Measurements from ENCODE around the gene NTN3.

NTN3 gene

DNA sequence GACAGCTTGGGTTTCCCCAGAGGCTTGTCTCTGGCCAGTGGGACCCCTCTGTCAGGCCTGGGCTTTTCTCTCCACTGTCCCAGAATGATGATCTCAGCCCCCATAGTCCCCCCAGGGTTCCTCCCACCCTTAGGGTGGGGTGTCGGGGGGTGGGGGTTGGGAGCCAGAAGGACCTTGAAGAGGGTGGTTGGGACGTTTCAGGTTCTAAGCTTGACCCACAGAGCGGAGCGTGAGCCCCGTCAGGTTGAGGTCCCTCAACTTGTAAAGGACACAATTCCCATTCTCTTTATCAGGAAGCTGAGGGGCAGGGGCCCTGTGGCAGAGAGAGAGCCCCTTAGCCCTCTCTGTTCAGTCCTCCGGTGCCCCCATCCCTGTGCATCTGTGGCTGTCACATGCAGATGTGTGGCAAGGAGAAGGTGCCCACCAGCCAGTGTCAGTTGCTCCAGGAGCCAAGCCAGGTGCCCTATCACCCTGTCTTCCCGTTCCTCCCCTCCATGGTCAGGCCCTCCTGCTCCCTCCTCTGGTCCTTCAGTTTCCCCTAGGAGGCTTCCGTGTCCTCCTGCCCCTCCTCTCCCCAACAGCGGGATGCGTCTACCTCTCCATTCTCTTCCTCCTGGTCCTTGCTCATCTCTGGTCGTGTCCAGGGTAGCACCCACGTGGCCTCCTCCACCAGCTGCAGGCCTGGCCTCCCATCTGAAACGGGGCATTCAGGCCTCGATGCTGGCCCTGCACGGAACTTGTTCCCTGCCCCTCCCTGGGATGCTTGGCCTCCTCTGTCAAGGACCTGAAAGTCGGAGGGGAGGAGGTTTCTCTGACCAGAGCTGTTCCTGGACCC, 1.5 kb upstream of the NTN3 start:
- H3K4me3 ChIP-seq (ENCODE audit: low read length) = no peak overlapping the region
- no peaks in the 10 kb centered on the region for H3K36me3 ChIP-seq (ENCODE audit: insufficient read depth, low read length)
- no peaks in the 10 kb centered on the region for H3K9me3 ChIP-seq (replicated peaks; ENCODE audit: low read length)
- H3K4me1 ChIP-seq (ENCODE audit: control insufficient read depth, insufficient read depth, low read length) = peaks cover 47% of the 10 kb centered on the region
- no peak overlapping the region for H3K9ac ChIP-seq (ENCODE audit: low read depth, low read length)
- peaks cover 19% of the 10 kb centered on the region for H3K27me3 ChIP-seq (ENCODE audit: control insufficient read depth, insufficient read depth, low read length)
- no peak overlapping the region for H3K4me2 ChIP-seq (ENCODE audit: low read length)

DNA sequence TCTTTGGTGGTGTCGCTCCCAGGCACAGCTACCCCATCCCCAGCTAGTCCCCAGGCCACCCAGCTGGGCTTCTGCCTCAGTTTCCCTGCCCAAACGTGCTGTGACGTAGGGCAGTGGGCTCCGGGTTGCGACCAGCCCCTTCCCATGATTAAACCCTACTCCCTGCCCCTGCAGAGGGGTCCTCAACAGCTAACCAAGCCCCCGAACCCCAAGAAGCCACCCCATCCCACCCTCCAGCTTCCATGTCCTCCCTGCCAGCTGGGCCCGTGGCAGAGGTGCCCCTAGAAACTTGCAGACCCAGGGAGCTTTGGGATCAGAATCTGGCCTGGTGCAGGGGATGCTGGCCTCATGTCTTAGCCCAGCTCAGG, 879 bp upstream of the NTN3 start:
- Histone ChIP-seq H3K4me1 (ENCODE audit: control insufficient read depth, insufficient read depth, low read length) (peaks cover 47% of the 10 kb centered on the region), H3K4me2 (ENCODE audit: low read length) (no peak overlapping the region), H3K4me3 (ENCODE audit: low read length) (no peak overlapping the region), H3K9me3 (replicated peaks; ENCODE audit: low read length) (no peaks in the 10 kb centered on the region), H3K27me3 (ENCODE audit: control insufficient read depth, insufficient read depth, low read length) (peaks cover 19% of the 10 kb centered on the region), H3K36me3 (ENCODE audit: insufficient read depth, low read length) (no peaks in the 10 kb centered on the region), H3K9ac (ENCODE audit: low read depth, low read length) (no peak overlapping the region)

DNA sequence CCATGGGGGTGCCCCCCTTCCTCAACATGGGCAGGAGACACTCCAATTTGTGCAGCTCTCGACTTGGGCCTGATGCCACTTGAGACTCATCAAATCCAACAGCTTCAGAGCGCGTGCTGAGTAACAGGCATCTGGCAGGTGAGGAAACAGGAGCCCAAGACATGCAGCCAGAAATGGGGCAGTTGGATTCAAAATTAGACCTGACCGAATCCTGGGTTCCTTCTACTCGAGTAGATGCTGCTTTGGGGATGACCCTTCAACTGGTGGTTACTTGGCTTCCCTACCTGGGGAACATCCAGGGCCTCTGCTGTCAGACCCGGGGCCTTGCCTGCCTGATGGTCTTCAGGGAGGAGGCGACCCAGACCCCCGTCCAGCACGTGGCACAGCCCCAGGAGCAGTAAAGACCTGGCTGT, 488 bp upstream of the NTN3 start:
- Histone ChIP-seq H3K27me3 (ENCODE audit: control insufficient read depth, insufficient read depth, low read length) (peaks cover 19% of the 10 kb centered on the region), H3K4me3 (ENCODE audit: low read length) (no peak overlapping the region), H3K36me3 (ENCODE audit: insufficient read depth, low read length) (no peaks in the 10 kb centered on the region), H3K9ac (ENCODE audit: low read depth, low read length) (no peak overlapping the region), H3K9me3 (replicated peaks; ENCODE audit: low read length) (no peaks in the 10 kb centered on the region), H3K4me1 (ENCODE audit: control insufficient read depth, insufficient read depth, low read length) (peaks cover 47% of the 10 kb centered on the region), H3K4me2 (ENCODE audit: low read length) (no peak overlapping the region)

DNA sequence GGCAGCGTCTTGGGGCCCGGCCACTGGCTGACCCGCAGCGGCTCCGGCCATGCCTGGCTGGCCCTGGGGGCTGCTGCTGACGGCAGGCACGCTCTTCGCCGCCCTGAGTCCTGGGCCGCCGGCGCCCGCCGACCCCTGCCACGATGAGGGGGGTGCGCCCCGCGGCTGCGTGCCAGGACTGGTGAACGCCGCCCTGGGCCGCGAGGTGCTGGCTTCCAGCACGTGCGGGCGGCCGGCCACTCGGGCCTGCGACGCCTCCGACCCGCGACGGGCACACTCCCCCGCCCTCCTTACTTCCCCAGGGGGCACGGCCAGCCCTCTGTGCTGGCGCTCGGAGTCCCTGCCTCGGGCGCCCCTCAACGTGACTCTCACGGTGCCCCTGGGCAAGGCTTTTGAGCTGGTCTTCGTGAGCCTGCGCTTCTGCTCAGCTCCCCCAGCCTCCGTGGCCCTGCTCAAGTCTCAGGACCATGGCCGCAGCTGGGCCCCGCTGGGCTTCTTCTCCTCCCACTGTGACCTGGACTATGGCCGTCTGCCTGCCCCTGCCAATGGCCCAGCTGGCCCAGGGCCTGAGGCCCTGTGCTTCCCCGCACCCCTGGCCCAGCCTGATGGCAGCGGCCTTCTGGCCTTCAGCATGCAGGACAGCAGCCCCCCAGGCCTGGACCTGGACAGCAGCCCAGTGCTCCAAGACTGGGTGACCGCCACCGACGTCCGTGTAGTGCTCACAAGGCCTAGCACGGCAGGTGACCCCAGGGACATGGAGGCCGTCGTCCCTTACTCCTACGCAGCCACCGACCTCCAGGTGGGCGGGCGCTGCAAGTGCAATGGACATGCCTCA, 773 bp downstream of the NTN3 start:
- H3K36me3 ChIP-seq (ENCODE audit: insufficient read depth, low read length) = no peaks in the 10 kb centered on the region
- H3K9me3 ChIP-seq (replicated peaks; ENCODE audit: low read length) = no peaks in the 10 kb centered on the region
- peak overlapping the region; percentile 76 for H3K4me2 ChIP-seq (ENCODE audit: low read length)
- H3K27me3 ChIP-seq (ENCODE audit: control insufficient read depth, insufficient read depth, low read length) = peaks cover 19% of the 10 kb centered on the region
- H3K4me1 ChIP-seq (ENCODE audit: control insufficient read depth, insufficient read depth, low read length) = peaks cover 53% of the 10 kb centered on the region
- H3K9ac ChIP-seq (ENCODE audit: low read depth, low read length) = no peak overlapping the region
- H3K4me3 ChIP-seq (ENCODE audit: low read length) = peak overlapping the region; percentile 52

DNA sequence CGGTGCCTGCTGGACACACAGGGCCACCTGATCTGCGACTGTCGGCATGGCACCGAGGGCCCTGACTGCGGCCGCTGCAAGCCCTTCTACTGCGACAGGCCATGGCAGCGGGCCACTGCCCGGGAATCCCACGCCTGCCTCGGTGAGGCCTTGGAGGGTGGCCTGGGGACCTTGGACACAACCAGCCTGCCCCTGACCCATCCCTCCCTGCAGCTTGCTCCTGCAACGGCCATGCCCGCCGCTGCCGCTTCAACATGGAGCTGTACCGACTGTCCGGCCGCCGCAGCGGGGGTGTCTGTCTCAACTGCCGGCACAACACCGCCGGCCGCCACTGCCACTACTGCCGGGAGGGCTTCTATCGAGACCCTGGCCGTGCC, 1.4 kb downstream of the NTN3 start:
- Histone ChIP-seq H3K4me2 (ENCODE audit: low read length) (no peak overlapping the region), H3K4me3 (ENCODE audit: low read length) (no peak overlapping the region), H3K4me1 (ENCODE audit: control insufficient read depth, insufficient read depth, low read length) (peaks cover 48% of the 10 kb centered on the region), H3K9me3 (replicated peaks; ENCODE audit: low read length) (no peaks in the 10 kb centered on the region), H3K9ac (ENCODE audit: low read depth, low read length) (no peak overlapping the region), H3K27me3 (ENCODE audit: control insufficient read depth, insufficient read depth, low read length) (peaks cover 19% of the 10 kb centered on the region), H3K36me3 (ENCODE audit: insufficient read depth, low read length) (no peaks in the 10 kb centered on the region)

DNA sequence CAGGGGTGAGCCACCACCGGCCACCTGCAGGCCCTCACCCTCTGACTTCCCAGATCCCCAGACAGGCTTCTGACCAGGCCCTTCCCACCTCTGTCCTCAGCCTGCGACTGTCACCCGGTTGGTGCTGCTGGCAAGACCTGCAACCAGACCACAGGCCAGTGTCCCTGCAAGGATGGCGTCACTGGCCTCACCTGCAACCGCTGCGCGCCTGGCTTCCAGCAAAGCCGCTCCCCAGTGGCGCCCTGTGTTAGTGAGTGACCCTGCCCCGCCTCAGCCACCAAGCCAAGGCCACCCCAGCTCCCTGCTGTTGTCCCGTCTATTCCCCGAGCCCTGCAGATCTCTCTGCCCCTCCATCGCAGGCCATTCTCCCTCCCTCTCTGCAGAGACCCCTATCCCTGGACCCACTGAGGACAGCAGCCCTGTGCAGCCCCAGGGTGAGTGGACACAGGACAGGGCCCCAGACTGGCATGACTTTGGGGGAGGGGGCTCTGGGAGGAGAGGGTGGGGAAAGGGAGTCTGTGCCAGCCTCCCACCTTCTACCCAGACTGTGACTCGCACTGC, 1.9 kb downstream of the NTN3 start:
- Histone ChIP-seq H3K9me3 (replicated peaks; ENCODE audit: low read length) (no peaks in the 10 kb centered on the region), H3K4me2 (ENCODE audit: low read length) (peak overlapping the region; percentile 100), H3K4me3 (ENCODE audit: low read length) (no peak overlapping the region), H3K27me3 (ENCODE audit: control insufficient read depth, insufficient read depth, low read length) (peaks cover 19% of the 10 kb centered on the region), H3K4me1 (ENCODE audit: control insufficient read depth, insufficient read depth, low read length) (peaks cover 43% of the 10 kb centered on the region), H3K36me3 (ENCODE audit: insufficient read depth, low read length) (no peaks in the 10 kb centered on the region), H3K9ac (ENCODE audit: low read depth, low read length) (no peak overlapping the region)

DNA sequence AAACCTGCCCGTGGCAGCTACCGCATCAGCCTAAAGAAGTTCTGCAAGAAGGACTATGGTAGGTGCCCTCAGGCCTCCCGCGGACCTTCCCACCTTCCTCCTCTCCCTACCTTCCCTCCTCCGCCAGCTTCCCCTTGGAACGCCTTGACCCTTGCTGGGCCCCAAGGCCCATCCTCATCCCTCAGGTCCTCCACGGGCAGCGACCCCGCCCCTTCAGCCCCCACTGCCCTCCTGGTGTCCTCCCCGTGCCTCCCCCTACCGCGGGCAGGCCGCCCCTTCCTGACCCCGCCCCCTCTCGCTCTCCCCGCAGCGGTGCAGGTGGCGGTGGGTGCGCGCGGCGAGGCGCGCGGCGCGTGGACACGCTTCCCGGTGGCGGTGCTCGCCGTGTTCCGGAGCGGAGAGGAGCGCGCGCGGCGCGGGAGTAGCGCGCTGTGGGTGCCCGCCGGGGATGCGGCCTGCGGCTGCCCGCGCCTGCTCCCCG, 2.4 kb downstream of the NTN3 start:
- Histone ChIP-seq H3K4me2 (ENCODE audit: low read length) (peak overlapping the region; percentile 100), H3K27me3 (ENCODE audit: control insufficient read depth, insufficient read depth, low read length) (peaks cover 19% of the 10 kb centered on the region), H3K9ac (ENCODE audit: low read depth, low read length) (no peak overlapping the region), H3K4me1 (ENCODE audit: control insufficient read depth, insufficient read depth, low read length) (peaks cover 38% of the 10 kb centered on the region), H3K36me3 (ENCODE audit: insufficient read depth, low read length) (no peaks in the 10 kb centered on the region), H3K4me3 (ENCODE audit: low read length) (peak overlapping the region; percentile 45), H3K9me3 (replicated peaks; ENCODE audit: low read length) (no peaks in the 10 kb centered on the region)

DNA sequence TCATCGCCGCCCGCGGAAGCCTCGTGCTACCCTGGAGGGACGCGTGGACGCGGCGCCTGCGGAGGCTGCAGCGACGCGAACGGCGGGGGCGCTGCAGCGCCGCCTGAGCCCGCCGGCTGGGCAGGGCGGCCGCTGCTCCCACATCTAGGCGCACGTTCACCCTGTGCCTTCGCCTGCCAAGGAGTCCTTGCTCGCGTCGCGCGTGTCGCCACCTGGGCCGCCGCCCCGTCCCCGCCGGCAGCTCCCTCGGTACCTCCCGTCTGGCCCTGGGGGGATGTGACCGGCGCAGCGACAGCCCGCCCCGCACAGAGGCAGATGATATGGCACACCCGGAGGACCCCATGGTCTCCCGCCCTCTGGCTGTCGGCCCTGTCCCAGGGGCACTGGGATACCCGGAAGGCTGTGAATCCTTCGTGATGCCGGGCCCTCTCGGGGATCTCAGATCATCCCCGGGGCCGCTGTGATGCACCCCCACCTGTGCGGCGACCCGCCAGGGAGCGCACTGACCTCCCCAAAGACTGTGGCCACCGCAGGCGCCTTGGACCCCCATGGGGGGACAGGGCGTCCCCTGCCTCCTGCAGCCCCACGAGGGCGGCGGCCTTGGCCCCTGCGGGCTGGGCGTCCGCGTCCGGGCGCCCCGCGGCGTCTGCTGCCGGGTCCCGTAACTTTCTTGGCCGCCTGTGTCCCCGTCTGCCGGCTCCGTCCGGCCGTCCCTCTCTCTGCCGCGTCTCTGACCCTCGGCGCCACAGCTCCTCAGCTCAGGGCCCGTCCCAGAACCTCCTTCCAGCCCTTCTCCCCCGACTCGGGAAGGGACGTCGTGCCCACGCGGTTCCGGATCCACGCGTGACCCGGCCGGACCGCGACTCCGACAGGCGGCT, 3.1 kb downstream of the NTN3 start:
- Histone ChIP-seq H3K4me1 (ENCODE audit: control insufficient read depth, insufficient read depth, low read length) (peaks cover 31% of the 10 kb centered on the region), H3K4me2 (ENCODE audit: low read length) (peak overlapping the region; percentile 100), H3K9ac (ENCODE audit: low read depth, low read length) (peak overlapping the region; percentile 93), H3K9me3 (replicated peaks; ENCODE audit: low read length) (no peaks in the 10 kb centered on the region), H3K27me3 (ENCODE audit: control insufficient read depth, insufficient read depth, low read length) (peaks cover 19% of the 10 kb centered on the region), H3K36me3 (ENCODE audit: insufficient read depth, low read length) (no peaks in the 10 kb centered on the region), H3K4me3 (ENCODE audit: low read length) (peak overlapping the region; percentile 95)

DNA sequence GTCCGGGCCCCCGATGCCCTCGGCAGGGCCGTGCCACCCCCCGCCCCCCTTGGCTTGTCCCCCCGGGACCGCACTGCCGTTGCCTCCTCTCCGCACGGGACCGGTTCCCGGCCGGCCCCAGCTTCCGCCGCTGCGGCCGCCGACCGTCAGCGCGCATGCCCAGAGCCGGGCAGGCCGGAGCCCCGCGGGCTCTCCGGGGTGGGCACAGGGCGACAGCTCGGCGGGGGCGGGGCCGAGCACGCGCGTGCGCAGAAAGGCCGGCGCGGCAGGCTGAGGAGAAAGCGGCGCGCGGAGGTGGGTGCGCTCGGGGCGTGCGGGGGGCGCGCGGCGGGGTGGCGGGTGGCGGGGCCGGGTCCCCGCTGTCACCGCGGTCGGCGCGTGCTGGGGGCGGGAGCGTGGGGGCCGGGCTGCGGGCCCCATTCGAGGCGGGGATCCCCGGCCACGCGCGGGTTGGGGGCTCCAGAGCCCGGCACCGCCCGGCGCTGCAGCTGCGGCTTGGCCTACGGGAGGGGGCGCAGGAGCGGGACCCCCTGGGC, 3.8 kb downstream of the NTN3 start, which contains the start of gene TBC1D24:
TSS of gene TBC1D24 (plus strand) at position 251 of the 536 bp plus-strand sequence. CDS start 21,022 bp downstream, outside the sequence.
- Histone ChIP-seq H3K9ac (ENCODE audit: low read depth, low read length) (peak within 1 kb of the TSS; percentile 93), H3K4me1 (ENCODE audit: control insufficient read depth, insufficient read depth, low read length) (peaks cover 30% of the 10 kb centered on the region), H3K9me3 (replicated peaks; ENCODE audit: low read length) (no peaks in the 10 kb centered on the region), H3K4me2 (ENCODE audit: low read length) (peak within 1 kb of the TSS; percentile 100), H3K4me3 (ENCODE audit: low read length) (peak within 1 kb of the TSS; percentile 95), H3K27me3 (ENCODE audit: control insufficient read depth, insufficient read depth, low read length) (peaks cover 19% of the 10 kb centered on the region), H3K36me3 (ENCODE audit: insufficient read depth, low read length) (no peaks in the 10 kb centered on the region)

DNA sequence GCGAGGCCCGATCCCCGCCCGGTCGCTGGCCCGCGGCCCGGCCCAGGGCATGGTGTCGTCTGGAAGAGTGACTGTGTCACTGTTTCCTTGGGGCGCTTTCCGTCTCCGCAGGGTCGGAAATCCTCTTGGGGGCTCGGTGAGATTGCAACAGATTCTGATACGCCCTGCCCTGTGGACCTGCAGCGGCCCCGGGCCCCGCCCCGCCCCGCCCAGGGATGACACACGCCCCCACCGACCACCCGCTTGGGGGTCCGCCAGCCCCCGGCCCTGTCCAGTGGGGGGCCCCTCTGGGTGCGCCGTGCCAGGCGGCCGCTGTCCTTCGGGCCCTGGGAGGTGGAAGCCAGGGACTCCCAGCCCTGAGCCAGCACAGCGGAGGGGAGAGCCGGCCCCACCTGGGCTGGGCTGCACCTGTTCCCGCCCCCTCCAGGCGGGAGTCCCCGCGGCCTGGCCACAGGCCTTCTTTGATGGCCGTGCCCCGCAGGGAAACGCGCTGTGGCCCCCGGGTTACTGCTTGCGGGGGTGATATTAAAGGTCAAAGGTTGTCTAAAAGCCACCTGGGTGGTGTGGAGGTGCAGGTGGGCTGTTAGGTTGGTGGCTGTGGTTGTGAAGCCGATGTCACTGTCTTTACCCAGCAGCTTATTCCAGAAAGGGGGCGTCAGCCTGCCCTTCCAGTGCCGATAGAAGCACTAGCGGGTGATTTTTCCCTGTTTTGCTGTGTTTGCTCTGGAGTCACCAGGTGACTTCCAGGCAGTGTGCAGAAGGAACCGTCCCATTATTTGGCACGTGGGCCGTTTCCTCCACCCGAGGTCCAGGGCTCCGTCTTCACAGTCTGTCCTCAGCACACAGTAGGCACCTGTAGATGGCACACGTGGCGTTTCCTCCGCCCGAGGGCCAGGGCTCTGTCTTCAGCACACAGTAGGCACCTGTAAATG, 4.6 kb downstream of the NTN3 start:
- H3K27me3 ChIP-seq (ENCODE audit: control insufficient read depth, insufficient read depth, low read length) = peaks cover 11% of the 10 kb centered on the region
- no peaks in the 10 kb centered on the region for H3K36me3 ChIP-seq (ENCODE audit: insufficient read depth, low read length)
- no peaks in the 10 kb centered on the region for H3K9me3 ChIP-seq (replicated peaks; ENCODE audit: low read length)
- peak overlapping the region; percentile 95 for H3K4me3 ChIP-seq (ENCODE audit: low read length)
- peak overlapping the region; percentile 77 for H3K9ac ChIP-seq (ENCODE audit: low read depth, low read length)
- H3K4me1 ChIP-seq (ENCODE audit: control insufficient read depth, insufficient read depth, low read length) = peaks cover 30% of the 10 kb centered on the region
- peak overlapping the region; percentile 94 for H3K4me2 ChIP-seq (ENCODE audit: low read length)

Data from skeletal muscle satellite cell (primary cell).